Calu3 (cell line): ENCODE data around the gene PLEKHG5. TPM values are rescaled to one million over a fixed set of nuclear protein-coding genes. Genes with fewer than 3 reads are reported as not detected.
"Not testable (repeated sequence)": the region's sequence is repeated elsewhere in the genome, so short reads cannot be mapped to it uniquely, and the experiment has no call there.

Experiments
- BruUV-seq: library from RNA; stranded (reverse); fragments of 400-500 nt; replicated peaks from 2 replicates; lab custom pipeline; 2021; lab: Mats Ljungman, UMichigan
- CTCF ChIA-PET: fragments of 300-600 bp; sonication (Branson Sonifier 250); formaldehyde crosslinking; loops from one replicate; lab custom pipeline; 2022; ENCODE audit warnings: antibody characterized with exemption; lab: Charles Lee
- DNase-seq: peaks from one replicate; pipeline ENCODE4 v3.0.0; 2022
- H3K27ac Mint-ChIP-seq: one replicate; pipeline ENCODE4 v1.8.0; 2022; ENCODE audit warnings: mixed read lengths; ENCODE audit not compliant: unreplicated experiment
- H3K27me3 Mint-ChIP-seq: one replicate; pipeline ENCODE4 v1.8.0; 2022; ENCODE audit warnings: mixed read lengths; ENCODE audit not compliant: unreplicated experiment
- H3K36me3 Mint-ChIP-seq: one replicate; pipeline ENCODE4 v1.8.0; 2022; ENCODE audit warnings: mild to moderate bottlenecking, moderate library complexity, mixed read lengths; ENCODE audit not compliant: insufficient read depth, unreplicated experiment
- H3K4me1 Mint-ChIP-seq: one replicate; pipeline ENCODE4 v1.8.0; 2022; ENCODE audit warnings: mild to moderate bottlenecking, low read depth, mixed read lengths; ENCODE audit not compliant: unreplicated experiment
- H3K4me3 Mint-ChIP-seq: one replicate; pipeline ENCODE4 v1.8.0; 2022; ENCODE audit warnings: mild to moderate bottlenecking, low read depth, moderate library complexity, mixed read lengths; ENCODE audit not compliant: unreplicated experiment
- H3K9me3 Mint-ChIP-seq: one replicate; pipeline ENCODE4 v1.8.0; 2022; ENCODE audit warnings: low read depth, mixed read lengths; ENCODE audit not compliant: unreplicated experiment
- CTCF ChIP-seq: fragments of 200-600 bp; IDR thresholded peaks from one replicate; pipeline ENCODE4 v1.8.0; 2022; ENCODE audit warnings: antibody characterized with exemption; ENCODE audit not compliant: unreplicated experiment
- intact Hi-C: fragments of 100-400 bp; cut with micrococcal nuclease; formaldehyde crosslinking; loops from one replicate; pipeline ENCODE4 v1.10.0; 2022; ENCODE audit not compliant: unreplicated experiment
- total RNA-seq: library from RNA; stranded (reverse); gene quantifications from 2 replicates; pipeline ENCODE4 v1.2.3, GENCODE V29; 2022

Gene PLEKHG5
- total RNA-seq, 1 experiment from 2014 or later = 5.1 TPM

- peaks cover 5% of the 10 kb centered on the region for H3K36me3 Mint-ChIP-seq
- CTCF ChIA-PET = no interaction called here
- TF ChIP-seq CTCF = no peak
- no peak overlapping the region for H3K4me3 Mint-ChIP-seq
- intact Hi-C loops = no loop called here
- H3K9me3 Mint-ChIP-seq = no peaks in the 10 kb centered on the region
- no TSS peak for BruUV-seq
- no peak overlapping the region for H3K27ac Mint-ChIP-seq
- H3K27me3 Mint-ChIP-seq = peaks cover 62% of the 10 kb centered on the region
- DNase-seq = no peak
- H3K4me1 Mint-ChIP-seq = peaks cover 10% of the 10 kb centered on the region
Observed at GRCh38 chr1:6495540-6496364, 4.3 kb upstream of the PLEKHG5 start.

- CTCF ChIA-PET = no interaction called here
- H3K36me3 Mint-ChIP-seq = peaks cover 8% of the 10 kb centered on the region
Observed at GRCh38 chr1:6495041-6495441, 3.6 kb upstream of the PLEKHG5 start.

GRCh38 chr1:6494627-6495026, 3.2 kb upstream of the PLEKHG5 start:
- TF ChIP-seq CTCF = no peak
- Mint-ChIP-seq H3K4me1 (peaks cover 10% of the 10 kb centered on the region), H3K27me3 (peaks cover 54% of the 10 kb centered on the region), H3K9me3 (no peaks in the 10 kb centered on the region), H3K4me3 (no peak overlapping the region), H3K36me3 (peaks cover 11% of the 10 kb centered on the region), H3K27ac (peak overlapping the region; percentile 17)
- DNase-seq = no peak
- intact Hi-C loops = no loop called here
- BruUV-seq = no TSS peak
- CTCF ChIA-PET = no interaction called here

More at GRCh38 chr1:6495041-6495441, 3.6 kb upstream of the PLEKHG5 start:
- H3K27me3 Mint-ChIP-seq = peaks cover 58% of the 10 kb centered on the region
- no TSS peak for BruUV-seq
- DNase-seq = no peak
- H3K4me1 Mint-ChIP-seq = peaks cover 10% of the 10 kb centered on the region
- intact Hi-C loops = no loop called here
- H3K4me3 Mint-ChIP-seq = no peak overlapping the region
- H3K9me3 Mint-ChIP-seq = no peaks in the 10 kb centered on the region
- no peak for TF ChIP-seq CTCF
- H3K27ac Mint-ChIP-seq = no peak overlapping the region

GRCh38 chr1:6493834-6494223, 2.4 kb upstream of the PLEKHG5 start:
- BruUV-seq, H3K4me3 Mint-ChIP-seq, H3K27ac Mint-ChIP-seq, H3K4me1 Mint-ChIP-seq, intact Hi-C loops, DNase-seq, H3K9me3 Mint-ChIP-seq, CTCF ChIA-PET: not testable (repeated sequence)
- H3K27me3 Mint-ChIP-seq = peaks cover 46% of the 10 kb centered on the region
- H3K36me3 Mint-ChIP-seq = peaks cover 11% of the 10 kb centered on the region

GRCh38 chr1:6491966-6492365, 499 bp upstream of the PLEKHG5 start:
- H3K27ac Mint-ChIP-seq = no peak overlapping the region
- H3K9me3 Mint-ChIP-seq = no peaks in the 10 kb centered on the region
- intact Hi-C loops = no loop called here
- CTCF ChIA-PET = interaction anchor here (0.6 kb wide), 1 partner anchor 69 kb away, joined by 3 read pairs; no protein-coding TSS in a partner anchor
- no peak for TF ChIP-seq CTCF
- DNase-seq = no peak
- peak overlapping the region; percentile 72 for H3K4me3 Mint-ChIP-seq
- BruUV-seq = no TSS peak
- H3K4me1 Mint-ChIP-seq = peaks cover 10% of the 10 kb centered on the region
- peaks cover 46% of the 10 kb centered on the region for H3K27me3 Mint-ChIP-seq
- peaks cover 11% of the 10 kb centered on the region for H3K36me3 Mint-ChIP-seq
